Right forelimb (tissue), 1 donor: ENCODE data around the gene KRTAP5-7.
A peak's percentile ranks its signal among the peaks of the same experiment; 100 is the strongest.
"Not testable (repeated sequence)": the region's sequence is repeated elsewhere in the genome, so short reads cannot be mapped to it uniquely, and the experiment has no call there.

Experiments
- DNase-seq: peaks from one replicate; pipeline ENCODE4 v3.0.0-alpha.2; 2018

The KRTAP5-7 gene

GRCh38 chr11:71535825-71536224 lies 8.8 kb downstream of the KRTAP5-7 start:
- DNase-seq, result no peak

- no peak for DNase-seq
Observed at GRCh38 chr11:71537537-71537936, 10.5 kb downstream of the KRTAP5-7 start.

DNA sequence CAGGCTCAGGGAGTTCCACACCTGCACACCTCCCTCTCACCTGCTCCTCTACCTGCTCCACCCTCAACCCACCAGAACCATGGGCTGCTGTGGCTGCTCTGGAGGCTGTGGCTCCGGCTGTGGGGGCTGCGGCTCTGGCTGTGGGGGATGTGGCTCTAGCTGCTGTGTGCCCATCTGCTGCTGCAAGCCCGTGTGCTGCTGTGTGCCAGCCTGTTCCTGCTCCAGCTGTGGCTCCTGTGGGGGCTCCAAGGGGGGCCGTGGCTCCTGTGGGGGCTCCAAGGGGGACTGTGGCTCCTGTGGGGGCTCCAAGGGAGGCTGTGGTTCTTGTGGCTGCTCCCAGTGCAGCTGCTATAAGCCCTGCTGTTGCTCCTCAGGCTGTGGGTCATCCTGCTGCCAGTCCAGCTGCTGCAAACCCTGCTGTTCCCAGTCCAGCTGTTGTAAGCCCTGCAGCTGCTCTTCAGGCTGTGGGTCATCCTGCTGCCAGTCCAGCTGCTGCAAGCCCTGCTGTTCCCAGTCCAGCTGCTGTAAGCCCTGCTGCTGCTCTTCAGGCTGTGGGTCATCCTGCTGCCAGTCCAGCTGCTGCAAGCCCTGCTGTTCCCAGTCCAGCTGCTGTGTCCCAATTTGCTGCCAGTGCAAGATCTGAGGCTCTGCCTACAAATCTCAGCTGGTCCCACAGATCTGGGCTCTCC lies 11.1 kb downstream of the KRTAP5-7 start, which contains the start of gene KRTAP5-8:
KRTAP5-8 (plus strand) TSS at position 49 of the 689 bp plus-strand sequence; CDS start at position 80, 31 bp downstream.
- DNase-seq, result not testable (repeated sequence)

GRCh38 chr11:71538666-71538990 lies 11.6 kb downstream of the KRTAP5-7 start:
- no peak for DNase-seq

DNA sequence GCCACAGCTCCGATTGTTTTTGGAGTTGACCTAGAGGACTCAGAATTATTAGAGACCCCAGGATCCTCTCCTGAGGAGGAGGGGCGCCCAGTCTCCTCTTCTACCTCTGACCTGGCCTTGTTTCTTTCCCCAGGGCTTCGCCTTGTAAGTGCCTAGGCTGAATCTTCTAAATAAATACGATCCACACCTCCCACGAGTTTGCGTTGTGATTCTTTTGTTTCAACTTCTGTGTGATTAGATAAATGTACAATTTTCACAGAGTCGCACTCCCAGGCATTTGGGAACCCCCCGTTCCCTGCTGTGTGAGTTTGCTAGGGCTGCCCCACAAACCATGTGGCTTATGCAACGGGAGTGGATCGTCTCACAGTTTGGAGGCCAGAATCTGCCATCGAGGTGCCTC lies 11.9 kb downstream of the KRTAP5-7 start:
- no peak for DNase-seq

DNA sequence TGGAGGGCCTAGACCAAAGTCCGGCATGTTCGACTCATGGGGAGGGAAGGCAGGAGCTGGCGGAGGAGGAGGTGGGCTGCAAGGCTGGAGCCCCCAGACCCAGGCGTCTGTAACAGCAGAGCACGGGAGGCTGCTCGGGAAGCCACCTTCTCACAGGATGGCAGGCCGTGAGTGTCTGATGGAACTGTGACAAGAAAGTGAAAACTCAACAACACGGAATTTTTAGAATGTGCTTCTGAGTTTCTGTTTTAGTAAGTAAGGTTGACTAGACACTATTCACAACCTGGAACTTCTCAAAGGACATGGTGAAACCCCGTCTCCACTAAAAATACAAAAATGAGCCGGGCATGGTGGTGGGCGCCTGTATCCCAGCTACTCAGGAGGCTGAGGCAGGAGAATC lies 12.9 kb downstream of the KRTAP5-7 start:
- not testable (repeated sequence) for DNase-seq

- not testable (repeated sequence) for DNase-seq
Observed at GRCh38 chr11:71540521-71541304, 13.6 kb downstream of the KRTAP5-7 start.

DNA sequence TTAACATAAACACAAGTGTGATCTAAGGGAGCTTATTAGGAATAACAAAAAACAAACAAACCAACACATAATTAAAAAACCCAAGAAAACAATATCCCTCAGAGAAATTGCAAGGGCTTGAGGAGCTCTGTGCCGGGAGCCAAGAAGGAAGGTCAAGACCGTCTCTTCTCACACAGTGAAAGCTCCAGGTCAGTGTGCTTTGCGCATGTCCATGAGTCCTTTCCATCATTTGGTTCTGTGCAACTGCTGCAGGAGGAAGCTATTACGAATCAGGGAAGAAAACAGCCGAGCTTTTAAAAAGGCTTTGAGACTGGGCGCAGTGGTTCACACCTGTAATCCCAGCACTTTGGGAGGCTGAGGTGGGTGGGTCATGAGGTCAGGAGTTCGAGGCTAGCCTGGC lies 15.3 kb downstream of the KRTAP5-7 start:
- no peak for DNase-seq

- DNase-seq, result no peak
Observed at GRCh38 chr11:71542879-71543777, 16.1 kb downstream of the KRTAP5-7 start.

GRCh38 chr11:71543866-71544265 lies 16.8 kb downstream of the KRTAP5-7 start:
- no peak for DNase-seq

DNA sequence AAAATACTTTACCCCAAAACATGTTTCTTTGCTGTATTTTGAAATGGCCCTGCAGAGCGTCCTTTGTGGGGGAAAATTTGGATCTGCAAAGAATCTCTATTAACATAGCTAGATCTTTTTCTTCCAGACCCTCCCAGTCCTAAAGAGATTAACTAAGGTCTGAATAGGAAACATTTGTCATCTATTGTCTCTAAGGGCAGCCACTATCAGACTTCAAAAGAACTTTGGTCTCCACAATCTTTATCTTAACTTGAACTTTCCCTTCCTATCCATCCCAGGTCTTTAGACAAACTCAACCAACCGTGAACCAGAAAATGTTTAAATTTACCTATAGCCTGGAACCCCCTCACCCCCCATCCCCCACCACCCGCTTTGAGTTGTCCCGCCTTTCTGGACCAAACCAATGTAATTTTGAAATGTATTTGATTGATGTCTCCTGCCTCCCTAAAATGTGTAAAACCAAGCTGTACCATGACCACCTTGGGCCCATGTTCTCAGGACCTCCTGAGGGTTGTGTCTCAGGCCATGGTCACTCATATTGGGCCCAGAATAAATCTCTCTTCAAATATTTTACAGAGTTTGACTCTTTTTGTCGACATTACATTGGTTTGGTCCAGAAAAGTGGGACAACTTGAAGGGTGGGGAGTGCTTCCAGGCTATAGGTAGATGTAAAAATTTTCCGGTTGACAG lies 17.6 kb downstream of the KRTAP5-7 start:
- DNase-seq, result no peak

DNA sequence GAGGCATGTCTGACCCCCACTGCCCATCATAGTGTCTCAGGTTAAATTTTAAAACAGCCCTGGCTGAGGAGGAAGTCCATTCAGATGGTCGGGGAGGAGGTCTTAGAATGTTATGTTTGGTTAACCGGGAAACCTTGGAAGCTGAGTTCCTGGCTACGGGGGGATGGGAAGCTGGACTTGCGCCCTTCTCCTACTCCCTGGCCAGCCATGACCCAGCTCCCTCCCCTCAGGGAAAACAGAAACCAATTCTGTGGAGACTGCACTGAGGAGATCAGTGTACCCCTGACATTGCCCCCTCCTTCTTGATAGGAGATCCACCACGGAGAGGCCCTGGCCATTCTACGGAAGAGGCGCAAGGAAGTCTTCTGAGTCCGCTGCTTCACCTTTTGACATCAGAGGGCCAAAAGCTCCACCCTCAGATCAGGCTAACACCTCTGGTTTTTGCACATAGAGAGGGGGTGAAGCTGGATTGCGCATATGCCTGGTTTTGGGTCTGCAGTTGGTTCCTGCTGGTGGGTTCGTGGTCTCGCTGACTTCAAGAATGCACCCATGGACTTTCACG lies 18.4 kb downstream of the KRTAP5-7 start:
- no peak for DNase-seq

- DNase-seq, result no peak
Observed at GRCh38 chr11:71548120-71548519, 21.1 kb downstream of the KRTAP5-7 start, which contains the start of gene KRTAP5-9. Gene KRTAP5-9, plus strand, starts transcription at chr11:71548420. Its CDS starts 238 bp downstream, at chr11:71548658.

DNA sequence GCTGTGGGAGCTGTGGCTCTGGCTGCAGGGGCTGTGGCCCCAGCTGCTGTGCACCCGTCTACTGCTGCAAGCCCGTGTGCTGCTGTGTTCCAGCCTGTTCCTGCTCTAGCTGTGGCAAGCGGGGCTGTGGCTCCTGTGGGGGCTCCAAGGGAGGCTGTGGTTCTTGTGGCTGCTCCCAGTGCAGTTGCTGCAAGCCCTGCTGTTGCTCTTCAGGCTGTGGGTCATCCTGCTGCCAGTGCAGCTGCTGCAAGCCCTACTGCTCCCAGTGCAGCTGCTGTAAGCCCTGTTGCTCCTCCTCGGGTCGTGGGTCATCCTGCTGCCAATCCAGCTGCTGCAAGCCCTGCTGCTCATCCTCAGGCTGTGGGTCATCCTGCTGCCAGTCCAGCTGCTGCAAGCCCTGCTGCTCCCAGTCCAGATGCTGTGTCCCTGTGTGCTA lies 21.7 kb downstream of the KRTAP5-7 start:
- no peak for DNase-seq

- no peak for DNase-seq
Observed at GRCh38 chr11:71551711-71552110, 24.6 kb downstream of the KRTAP5-7 start.

GRCh38 chr11:71554996-71555395 lies 27.9 kb downstream of the KRTAP5-7 start:
- DNase-seq, result peak; percentile 7

DNA sequence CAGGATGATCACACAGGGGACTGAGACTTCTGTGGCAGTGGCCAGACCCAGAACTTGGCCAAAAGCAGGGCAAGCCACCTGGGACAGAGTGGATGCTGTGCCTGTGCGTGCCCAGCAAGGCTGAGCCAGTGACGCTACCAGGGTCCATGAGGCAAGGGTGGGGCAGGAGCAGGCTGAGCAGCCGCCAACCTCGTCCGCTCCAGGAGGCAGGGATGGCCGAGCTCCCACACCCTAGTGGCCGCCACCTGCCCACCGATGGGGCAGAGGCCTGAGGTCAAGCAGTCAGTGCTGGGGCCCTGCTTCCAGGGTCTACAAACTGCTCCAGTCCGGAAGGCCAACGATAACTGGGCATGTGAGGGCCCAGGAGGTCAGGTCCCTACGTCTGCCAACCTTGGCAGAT lies 28.4 kb downstream of the KRTAP5-7 start:
- no peak for DNase-seq

DNA sequence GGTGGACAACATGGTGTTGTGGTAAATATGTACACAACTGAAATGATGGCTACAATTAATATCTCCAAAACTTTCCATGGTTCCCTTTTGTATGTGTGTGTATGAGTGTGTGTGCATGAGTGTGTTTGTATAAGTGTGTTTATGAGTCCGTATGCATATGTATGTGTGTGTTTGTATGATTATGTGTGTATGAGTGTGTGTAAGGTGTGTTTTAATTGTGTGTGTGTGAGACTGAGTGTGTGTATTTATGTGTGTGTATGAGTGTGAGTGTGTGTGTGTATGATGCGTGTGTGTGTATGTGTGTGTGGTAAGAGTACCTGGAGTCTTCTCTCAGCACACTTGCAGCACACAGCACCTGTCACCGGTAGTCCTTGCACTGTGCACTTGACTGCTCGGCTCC lies 29.0 kb downstream of the KRTAP5-7 start:
- DNase-seq, result no peak

GRCh38 chr11:71557257-71557656 lies 30.2 kb downstream of the KRTAP5-7 start:
- no peak for DNase-seq

DNA sequence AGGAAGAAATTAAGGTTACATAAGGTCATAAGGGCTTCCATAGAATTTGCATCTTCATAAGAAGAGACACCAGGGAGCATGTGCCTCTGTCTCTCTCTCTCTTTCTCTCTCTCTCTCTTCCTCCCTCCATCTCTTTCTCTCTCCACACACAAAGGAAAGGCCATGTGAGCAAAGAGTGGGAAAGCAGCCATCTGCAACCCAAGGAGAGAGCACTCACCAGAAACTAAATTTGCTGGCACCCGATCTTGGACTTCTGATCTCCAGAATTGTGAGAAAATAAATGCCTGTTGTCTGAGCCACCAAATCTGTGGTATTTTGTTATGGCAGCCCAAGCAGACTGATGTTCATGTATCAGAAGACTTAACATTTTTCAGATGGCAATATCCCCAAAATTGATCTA lies 31.9 kb downstream of the KRTAP5-7 start:
- DNase-seq, result no peak

GRCh38 chr11:71562120-71562519 lies 35.1 kb downstream of the KRTAP5-7 start:
- DNase-seq, result no peak

DNA sequence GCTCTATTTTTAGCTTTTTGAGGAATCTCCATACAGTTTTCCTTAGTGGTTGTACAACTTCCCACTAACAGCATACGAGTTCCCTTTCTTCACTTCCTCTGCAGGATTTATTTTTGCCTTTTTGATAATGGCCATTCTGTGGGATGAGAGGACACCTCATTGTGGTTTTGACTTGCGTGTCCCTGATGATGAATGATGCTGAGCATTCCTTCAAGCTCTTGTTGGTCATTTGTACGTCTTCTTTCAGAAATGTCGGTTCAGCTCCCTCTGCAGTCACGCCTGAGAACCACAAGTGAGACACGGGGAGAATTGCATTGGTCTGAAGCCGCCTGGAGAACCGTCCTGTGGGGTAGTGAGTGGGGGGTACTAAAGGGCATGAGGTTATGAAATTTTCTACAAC lies 36.3 kb downstream of the KRTAP5-7 start:
- peak; percentile 4 for DNase-seq
